ENCODE results near the gene S100G. TPM values are rescaled to one million over a fixed set of nuclear protein-coding genes. Genes with fewer than 3 reads are reported as not detected.

Gene S100G
- total and polyA plus RNA-seq, 2 of the 4 experiments (the other 2 are of a cell fraction), result not detected

DNA sequence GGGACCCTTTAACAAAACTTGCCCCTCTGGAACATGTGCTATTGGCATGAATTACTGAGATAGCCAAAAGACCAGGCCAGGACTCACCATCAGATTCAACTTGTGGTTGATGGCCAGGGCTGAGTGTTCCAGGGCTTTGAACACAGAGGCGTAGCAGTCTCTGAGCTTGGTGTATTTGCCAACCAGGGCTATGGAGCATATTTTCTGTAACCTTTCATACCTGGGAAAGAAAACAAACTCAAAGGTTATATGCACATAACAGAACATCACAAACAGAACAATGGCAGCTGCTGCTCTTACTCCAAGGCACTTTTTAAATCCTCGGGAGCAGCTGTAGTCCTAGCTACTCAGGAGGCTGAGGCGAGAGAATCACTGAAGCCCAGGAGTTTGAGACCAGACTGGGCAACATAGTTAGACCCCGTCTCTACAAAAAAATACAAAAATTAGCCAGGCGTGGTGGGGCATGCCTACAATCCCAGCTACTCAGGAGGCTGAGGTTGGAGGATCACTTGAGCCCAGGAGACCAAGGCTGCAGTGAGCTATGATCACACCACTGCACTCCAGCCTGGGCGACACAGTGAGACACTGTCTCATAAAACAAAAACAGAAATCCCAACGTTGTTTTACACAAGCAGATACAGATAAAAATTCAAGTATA is 33.2 kb downstream of the S100G start:
- CTCF ChIA-PET, result no interaction called here

More for the DNA sequence above, 33.2 kb downstream of the S100G start:
- Histone ChIP-seq H2AK9ac (replicated peaks; ENCODE audit: low read depth, low read length, poor library complexity) (no peak overlapping the region), H3K36me3 (ENCODE audit: control insufficient read depth, insufficient read depth, low read length) (peaks cover 14% of the 10 kb centered on the region), H3K56ac (ENCODE audit: extremely low read depth, insufficient read depth, low read length) (no peak overlapping the region), H3K4me3 (ENCODE audit: insufficient read depth, low read depth, low read length) (no peak overlapping the region), H4K8ac (ENCODE audit: low read depth in 2 of 2, low read length in 2 of 2) (no peak overlapping the region), H2BK20ac (ENCODE audit: low read depth, low read length) (no peak overlapping the region), H2BK120ac (ENCODE audit: low read depth, low read length) (no peak overlapping the region), H3K9me1 (ENCODE audit: insufficient read depth, low read length) (no peaks in the 10 kb centered on the region), H4K20me1 (ENCODE audit: insufficient read depth, low read length) (no peaks in the 10 kb centered on the region), H3K4me2 (ENCODE audit: low read depth, low read length) (no peak overlapping the region), H4K91ac (ENCODE audit: insufficient read depth, low read depth, low read length) (no peak overlapping the region), H3K9me3 (ENCODE audit: control insufficient read depth, insufficient read depth, low read length) (no peaks in the 10 kb centered on the region), H3K18ac (ENCODE audit: low read depth, low read length) (no peak overlapping the region), H2BK15ac (ENCODE audit: low read depth, low read length) (no peak overlapping the region), H3K4me1 (ENCODE audit: control insufficient read depth, insufficient read depth, low read length) (no peaks in the 10 kb centered on the region), H2AK5ac (ENCODE audit: low read depth, low read length) (no peak overlapping the region), H3K27me3 (ENCODE audit: control insufficient read depth, insufficient read depth, low read length) (peaks cover 3% of the 10 kb centered on the region; the same call in 1 of the 2 replicates), H2BK5ac (ENCODE audit: low read depth, low read length, poor library complexity, severe bottlenecking) (no peak overlapping the region), H3K9ac (ENCODE audit: low read depth, low read length) (no peak overlapping the region), H3K27ac (ENCODE audit: insufficient read depth, low read length) (no peak overlapping the region), H2AFZ (replicated peaks; ENCODE audit: low read length, poor library complexity) (no peak overlapping the region), H4K5ac (ENCODE audit: low read depth, low read length) (no peak overlapping the region), H3K23ac (ENCODE audit: low read depth, low read length) (no peak overlapping the region), H3K4ac (ENCODE audit: low read depth, low read length) (no peak overlapping the region), H3K79me1 (ENCODE audit: low read depth in 1 of 2, low read length in 2 of 2) (peaks cover 0 to 2% of the 10 kb centered on the region in 2 experiments; a peak in 2 of 4 replicates), H3K14ac (replicated peaks; ENCODE audit: low read depth, low read length) (no peak overlapping the region)
- intact Hi-C loops (cut with micrococcal nuclease) (no loop called here), in situ Hi-C loops (cut with MboI; ENCODE audit: low sequenced_read_pairs) (loop anchor here (25.0 kb wide), 2 partner anchors 871 to 1196 kb away; partner anchors contain the start of gene PIR), dilution Hi-C loops (cut with HindIII; ENCODE audit: low sequenced_read_pairs, unreplicated experiment) (no loop called here)
- 94% methylated on average over 3 of the region's 7 CpGs; no CpG with 5 or more reads in 1 of the 2 experiments for WGBS, 2 experiments (ENCODE audit: extremely low coverage in 2 of 2, insufficient read length in 1 of 2)
- ATAC-seq (ENCODE audit: low read depth), result no peak
- POLR2A ChIA-PET (ENCODE audit: unreplicated experiment), result no interaction called here
- TF ChIP-seq CEBPB (IDR thresholded peaks at IDR 0.05; ENCODE audit: low read depth, low read length), result no peak
- no peak for TF ChIP-seq RCOR1 (IDR thresholded peaks at IDR 0.05; ENCODE audit: insufficient replicate concordance, low read length)
- TF ChIP-seq BHLHE40 (IDR thresholded peaks at IDR 0.05; ENCODE audit: low read depth, low read length), result no peak
- no peak for TF ChIP-seq SMC3 (IDR thresholded peaks at IDR 0.05; ENCODE audit: low read depth, low read length)
- TF ChIP-seq, protein P1, sequence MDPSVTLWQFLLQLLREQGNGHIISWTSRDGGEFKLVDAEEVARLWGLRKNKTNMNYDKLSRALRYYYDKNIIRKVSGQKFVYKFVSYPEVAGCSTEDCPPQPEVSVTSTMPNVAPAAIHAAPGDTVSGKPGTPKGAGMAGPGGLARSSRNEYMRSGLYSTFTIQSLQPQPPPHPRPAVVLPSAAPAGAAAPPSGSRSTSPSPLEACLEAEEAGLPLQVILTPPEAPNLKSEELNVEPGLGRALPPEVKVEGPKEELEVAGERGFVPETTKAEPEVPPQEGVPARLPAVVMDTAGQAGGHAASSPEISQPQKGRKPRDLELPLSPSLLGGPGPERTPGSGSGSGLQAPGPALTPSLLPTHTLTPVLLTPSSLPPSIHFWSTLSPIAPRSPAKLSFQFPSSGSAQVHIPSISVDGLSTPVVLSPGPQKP (IDR thresholded peaks at IDR 0.05; ENCODE audit: borderline replicate concordance, low read depth, low read length), result no peak
- TF ChIP-seq POLR2A (IDR thresholded peaks at IDR 0.05; ENCODE audit: low read depth, low read length), result no peak
- TF ChIP-seq, protein P2, sequence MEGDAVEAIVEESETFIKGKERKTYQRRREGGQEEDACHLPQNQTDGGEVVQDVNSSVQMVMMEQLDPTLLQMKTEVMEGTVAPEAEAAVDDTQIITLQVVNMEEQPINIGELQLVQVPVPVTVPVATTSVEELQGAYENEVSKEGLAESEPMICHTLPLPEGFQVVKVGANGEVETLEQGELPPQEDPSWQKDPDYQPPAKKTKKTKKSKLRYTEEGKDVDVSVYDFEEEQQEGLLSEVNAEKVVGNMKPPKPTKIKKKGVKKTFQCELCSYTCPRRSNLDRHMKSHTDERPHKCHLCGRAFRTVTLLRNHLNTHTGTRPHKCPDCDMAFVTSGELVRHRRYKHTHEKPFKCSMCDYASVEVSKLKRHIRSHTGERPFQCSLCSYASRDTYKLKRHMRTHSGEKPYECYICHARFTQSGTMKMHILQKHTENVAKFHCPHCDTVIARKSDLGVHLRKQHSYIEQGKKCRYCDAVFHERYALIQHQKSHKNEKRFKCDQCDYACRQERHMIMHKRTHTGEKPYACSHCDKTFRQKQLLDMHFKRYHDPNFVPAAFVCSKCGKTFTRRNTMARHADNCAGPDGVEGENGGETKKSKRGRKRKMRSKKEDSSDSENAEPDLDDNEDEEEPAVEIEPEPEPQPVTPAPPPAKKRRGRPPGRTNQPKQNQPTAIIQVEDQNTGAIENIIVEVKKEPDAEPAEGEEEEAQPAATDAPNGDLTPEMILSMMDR (conservative IDR thresholded peaks at IDR 0.05; ENCODE audit: low read depth, low read length), result no peak
- no peak for TF ChIP-seq MXI1 (IDR thresholded peaks at IDR 0.05; ENCODE audit: borderline replicate concordance, low read depth, low read length)
- no peak for TF ChIP-seq NFE2L2 (IDR thresholded peaks at IDR 0.05; ENCODE audit: low read depth, low read length)
- TF ChIP-seq MAFK (IDR thresholded peaks at IDR 0.05; ENCODE audit: low read depth, low read length), result no peak
- no TSS peak for BruUV-seq (replicated peaks)
- no peak for DNase-seq
